ENCODE data around the gene PCYT2.
A peak's percentile ranks its signal among the peaks of the same experiment; 100 is the strongest.

PCYT2 gene

GRCh38 chr17:81859906-81860755 lies 51.1 kb downstream of the PCYT2 start, which contains the start of gene P4HB:
P4HB (minus strand) TSS chr17:81860535; CDS start chr17:81860471, 64 bp downstream.
- H3K27ac ChIP-seq: peak within 1 kb of the TSS; percentile 91
- no peaks in the 10 kb centered on the region for H3K27me3 ChIP-seq
- peaks cover 73% of the 10 kb centered on the region for H3K36me3 ChIP-seq
- peaks cover 60% of the 10 kb centered on the region for H3K4me1 ChIP-seq
- H3K9me3 ChIP-seq: no peaks in the 10 kb centered on the region
- peak within 1 kb of the TSS; percentile 95 for H3K9ac ChIP-seq
- H3K4me2 ChIP-seq: peak within 1 kb of the TSS; percentile 99
- peaks cover 72% of the 10 kb centered on the region for H4K20me1 ChIP-seq
- no peak for TF ChIP-seq Cebpa-rat (IDR thresholded peaks at IDR 0.05)
- H3K4me3 ChIP-seq: peak within 1 kb of the TSS; percentile 90

GRCh38 chr17:81858967-81859905 lies 52.0 kb downstream of the PCYT2 start:
- peaks cover 75% of the 10 kb centered on the region for H4K20me1 ChIP-seq
- no peak for TF ChIP-seq Cebpa-rat (IDR thresholded peaks at IDR 0.05)
- peak overlapping the region; percentile 99 for H3K4me2 ChIP-seq
- no peaks in the 10 kb centered on the region for H3K27me3 ChIP-seq
- H3K9me3 ChIP-seq: no peaks in the 10 kb centered on the region
- peak overlapping the region; percentile 91 for H3K27ac ChIP-seq
- peak overlapping the region; percentile 95 for H3K9ac ChIP-seq
- peaks cover 73% of the 10 kb centered on the region for H3K36me3 ChIP-seq
- H3K4me3 ChIP-seq: peak overlapping the region; percentile 90
- H3K4me1 ChIP-seq: peaks cover 52% of the 10 kb centered on the region

GRCh38 chr17:81858170-81858966 lies 52.8 kb downstream of the PCYT2 start:
- TF ChIP-seq Cebpa-rat (IDR thresholded peaks at IDR 0.05): no peak
- Histone ChIP-seq H3K27me3 (no peaks in the 10 kb centered on the region), H3K27ac (peak overlapping the region; percentile 91; the same call in 1 of the 2 replicates), H3K9me3 (no peaks in the 10 kb centered on the region), H3K4me2 (peak overlapping the region; percentile 99), H3K36me3 (peaks cover 73% of the 10 kb centered on the region), H3K4me1 (peaks cover 43% of the 10 kb centered on the region), H3K4me3 (peak overlapping the region; percentile 90), H4K20me1 (peaks cover 75% of the 10 kb centered on the region), H3K9ac (peak overlapping the region; percentile 95)

- Histone ChIP-seq H3K27me3 (no peaks in the 10 kb centered on the region), H3K4me3 (no peak overlapping the region), H4K20me1 (peaks cover 90% of the 10 kb centered on the region), H3K27ac (no peak overlapping the region), H3K4me1 (peaks cover 24% of the 10 kb centered on the region), H3K9me3 (no peaks in the 10 kb centered on the region), H3K36me3 (peaks cover 93% of the 10 kb centered on the region), H3K4me2 (no peak overlapping the region), H3K9ac (peak overlapping the region; percentile 20)
- TF ChIP-seq Cebpa-rat (IDR thresholded peaks at IDR 0.05): no peak
These were observed 56.0 kb downstream of the PCYT2 start for GRCh38 chr17:81854974-81855774.

- H3K27ac ChIP-seq: no peak overlapping the region
- H3K4me1 ChIP-seq: no peaks in the 10 kb centered on the region; the same call in 1 of the 2 replicates
- H3K9ac ChIP-seq: no peak overlapping the region
- H3K4me2 ChIP-seq: no peak overlapping the region
- no peak for TF ChIP-seq Cebpa-rat (IDR thresholded peaks at IDR 0.05)
- H3K9me3 ChIP-seq: no peaks in the 10 kb centered on the region
- H3K27me3 ChIP-seq: no peaks in the 10 kb centered on the region
- H3K4me3 ChIP-seq: no peak overlapping the region
- H4K20me1 ChIP-seq: peaks cover 65% of the 10 kb centered on the region
- peaks cover 100% of the 10 kb centered on the region for H3K36me3 ChIP-seq
These were observed 59.0 kb downstream of the PCYT2 start for GRCh38 chr17:81852237-81852636.

- Histone ChIP-seq H3K4me1 (no peaks in the 10 kb centered on the region), H3K9ac (no peak overlapping the region), H3K27me3 (no peaks in the 10 kb centered on the region), H3K4me3 (no peak overlapping the region), H3K9me3 (no peaks in the 10 kb centered on the region), H4K20me1 (peaks cover 59% of the 10 kb centered on the region), H3K4me2 (no peak overlapping the region), H3K27ac (no peak overlapping the region), H3K36me3 (peaks cover 100% of the 10 kb centered on the region)
- TF ChIP-seq Cebpa-rat (IDR thresholded peaks at IDR 0.05): no peak
These were observed 59.8 kb downstream of the PCYT2 start for GRCh38 chr17:81851423-81851822.
